C4-2B (cell line): ENCODE measurements around the gene RMDN2.

ENCODE experiments used
- ZFX ChIP-seq: fragments of 450-650 bp; IDR thresholded peaks from 2 replicates; pipeline ENCODE4 v1.6.1; 2017
- TF ChIP-seq, protein P1 (sequence below): fragments of 450-650 bp; conservative IDR thresholded peaks from 2 replicates; pipeline ENCODE4 v1.5.1; 2017; ENCODE audit warnings: mild to moderate bottlenecking

DNA sequence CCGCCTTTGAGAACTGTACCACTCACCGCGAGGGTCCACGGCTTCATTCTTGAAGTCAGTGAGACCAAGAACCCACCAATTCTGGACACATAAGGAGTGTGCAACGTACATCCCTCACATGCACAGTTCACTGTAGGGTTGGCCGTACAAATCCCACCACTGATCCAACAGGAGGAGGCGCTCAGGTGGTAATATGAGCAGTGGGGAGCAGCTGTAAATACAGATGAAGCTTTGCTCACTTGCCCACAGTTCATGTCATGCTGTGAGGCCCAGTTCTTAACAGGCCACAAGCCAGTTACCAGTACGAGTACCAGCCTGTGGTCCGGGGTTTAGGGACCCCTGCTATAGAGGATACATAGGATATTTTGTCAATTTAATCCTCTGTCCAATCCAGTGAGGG, 96.5 kb downstream of the RMDN2 start:
- TF ChIP-seq, protein P1, sequence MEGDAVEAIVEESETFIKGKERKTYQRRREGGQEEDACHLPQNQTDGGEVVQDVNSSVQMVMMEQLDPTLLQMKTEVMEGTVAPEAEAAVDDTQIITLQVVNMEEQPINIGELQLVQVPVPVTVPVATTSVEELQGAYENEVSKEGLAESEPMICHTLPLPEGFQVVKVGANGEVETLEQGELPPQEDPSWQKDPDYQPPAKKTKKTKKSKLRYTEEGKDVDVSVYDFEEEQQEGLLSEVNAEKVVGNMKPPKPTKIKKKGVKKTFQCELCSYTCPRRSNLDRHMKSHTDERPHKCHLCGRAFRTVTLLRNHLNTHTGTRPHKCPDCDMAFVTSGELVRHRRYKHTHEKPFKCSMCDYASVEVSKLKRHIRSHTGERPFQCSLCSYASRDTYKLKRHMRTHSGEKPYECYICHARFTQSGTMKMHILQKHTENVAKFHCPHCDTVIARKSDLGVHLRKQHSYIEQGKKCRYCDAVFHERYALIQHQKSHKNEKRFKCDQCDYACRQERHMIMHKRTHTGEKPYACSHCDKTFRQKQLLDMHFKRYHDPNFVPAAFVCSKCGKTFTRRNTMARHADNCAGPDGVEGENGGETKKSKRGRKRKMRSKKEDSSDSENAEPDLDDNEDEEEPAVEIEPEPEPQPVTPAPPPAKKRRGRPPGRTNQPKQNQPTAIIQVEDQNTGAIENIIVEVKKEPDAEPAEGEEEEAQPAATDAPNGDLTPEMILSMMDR, result no peak
- TF ChIP-seq ZFX, result no peak
